Measurements from ENCODE around the gene RACGAP1.

RACGAP1 gene

GRCh38 chr12:49967042-49967776 lies 58.1 kb downstream of the RACGAP1 start:
- peak; percentile 75 for DNase-seq

DNA sequence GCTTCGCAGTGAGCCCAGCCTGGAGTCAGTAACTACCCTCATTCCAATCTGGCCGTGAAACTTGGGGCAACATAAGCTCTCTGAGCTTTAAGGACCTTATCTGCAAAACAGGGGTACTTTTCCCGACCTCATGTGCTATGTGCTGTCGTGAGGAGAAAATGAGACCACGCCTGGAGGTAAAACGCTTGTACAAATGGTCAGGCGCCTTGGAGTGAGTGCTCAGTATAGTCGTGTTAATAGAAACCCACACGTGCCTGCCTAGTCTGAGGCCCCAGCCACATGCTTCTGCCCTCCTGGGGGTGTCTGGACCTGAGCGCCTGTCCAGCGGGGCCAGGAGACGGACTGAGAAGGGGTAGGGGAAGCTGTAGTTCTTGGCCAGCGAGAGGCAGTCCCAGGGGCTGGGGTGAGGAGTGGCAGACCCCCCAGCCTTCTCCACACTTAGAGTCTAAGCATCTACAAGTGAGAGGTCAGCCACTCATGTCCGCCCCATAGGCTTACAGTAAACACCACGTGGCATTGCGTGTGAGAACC lies 58.7 kb downstream of the RACGAP1 start:
- no peak for DNase-seq

- DNase-seq, result no peak
Observed at GRCh38 chr12:49965836-49966235, 59.5 kb downstream of the RACGAP1 start.

- DNase-seq, result no peak
Observed at GRCh38 chr12:49964849-49965624, 60.3 kb downstream of the RACGAP1 start.

DNA sequence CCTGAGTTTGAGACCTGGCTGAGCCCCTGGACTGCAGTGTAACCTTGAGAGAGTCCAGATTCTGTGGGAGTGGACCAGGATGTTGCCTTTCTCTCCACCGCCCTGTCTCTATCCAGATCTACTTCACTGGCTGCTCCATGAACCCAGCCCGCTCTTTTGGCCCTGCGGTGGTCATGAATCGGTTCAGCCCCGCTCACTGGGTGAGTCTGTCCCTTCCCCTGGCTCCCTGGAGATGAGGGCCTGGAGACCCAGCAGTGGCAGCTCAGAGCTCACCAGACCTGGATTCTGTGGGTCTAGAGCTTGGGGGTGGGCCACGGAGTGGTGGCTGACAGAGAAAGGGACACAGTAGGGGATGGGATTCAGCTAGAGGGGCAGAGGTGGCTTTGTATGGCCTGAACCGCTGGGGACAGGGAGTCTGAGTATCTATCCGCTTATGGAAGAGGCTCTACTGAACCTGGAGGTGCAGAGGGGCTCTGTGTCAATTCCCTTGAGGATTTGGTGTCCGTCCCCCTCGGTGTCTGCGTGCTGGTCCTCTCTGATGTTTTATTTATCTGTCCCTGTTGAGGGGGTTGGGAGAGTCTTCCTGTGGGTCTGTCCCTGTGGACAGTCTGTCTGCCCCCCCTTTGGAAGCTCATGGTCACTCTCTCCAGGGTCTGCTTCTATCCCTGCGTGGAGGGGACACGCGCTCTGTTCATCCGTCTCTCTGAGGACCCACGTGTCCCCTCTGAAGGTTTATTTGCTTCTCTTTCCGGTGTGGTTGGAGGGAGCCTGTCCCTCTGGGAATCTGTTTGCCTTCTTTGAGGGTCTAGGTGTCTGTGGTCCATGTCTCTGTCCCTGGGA lies 61.1 kb downstream of the RACGAP1 start:
- no peak for DNase-seq

DNA sequence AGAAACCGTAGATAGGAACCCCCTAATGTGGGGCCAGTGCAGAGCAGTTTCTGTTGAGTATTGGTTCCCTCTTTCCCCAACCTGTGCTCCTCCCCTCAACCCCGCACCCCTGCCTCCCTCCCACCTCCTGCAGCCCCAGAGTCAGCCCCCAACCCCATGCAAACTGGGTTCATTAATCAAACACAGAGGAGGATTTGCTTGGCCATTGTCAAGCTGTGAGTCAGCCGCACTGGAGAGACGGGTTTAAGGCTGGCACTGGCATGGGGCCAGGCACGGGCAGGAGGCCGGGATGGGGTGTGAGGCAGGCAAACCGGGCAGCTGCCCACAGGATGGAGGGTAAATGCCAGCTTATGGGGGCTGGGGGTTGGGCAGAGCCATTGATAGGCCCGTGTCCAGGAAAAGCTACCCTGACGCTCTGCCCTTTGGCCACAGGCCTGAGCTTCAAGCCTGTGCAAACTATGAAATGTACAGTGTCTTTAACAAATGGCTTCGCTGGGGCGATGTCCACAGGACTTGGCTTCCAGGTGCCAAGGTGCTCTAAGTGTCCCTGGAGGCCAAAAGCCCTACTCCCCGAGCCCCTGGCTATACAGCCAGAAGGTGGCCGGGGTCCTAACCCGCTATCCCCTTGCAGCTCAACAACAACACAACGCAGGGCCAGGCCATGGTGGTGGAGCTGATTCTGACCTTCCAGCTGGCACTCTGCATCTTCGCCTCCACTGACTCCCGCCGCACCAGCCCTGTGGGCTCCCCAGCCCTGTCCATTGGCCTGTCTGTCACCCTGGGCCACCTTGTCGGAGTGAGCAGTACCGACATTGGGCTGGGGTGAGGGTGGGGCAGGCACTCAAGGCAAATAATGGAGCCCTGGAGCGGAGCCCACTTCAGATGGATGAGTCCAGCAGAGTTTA lies 62.2 kb downstream of the RACGAP1 start:
- DNase-seq, result no peak

DNA sequence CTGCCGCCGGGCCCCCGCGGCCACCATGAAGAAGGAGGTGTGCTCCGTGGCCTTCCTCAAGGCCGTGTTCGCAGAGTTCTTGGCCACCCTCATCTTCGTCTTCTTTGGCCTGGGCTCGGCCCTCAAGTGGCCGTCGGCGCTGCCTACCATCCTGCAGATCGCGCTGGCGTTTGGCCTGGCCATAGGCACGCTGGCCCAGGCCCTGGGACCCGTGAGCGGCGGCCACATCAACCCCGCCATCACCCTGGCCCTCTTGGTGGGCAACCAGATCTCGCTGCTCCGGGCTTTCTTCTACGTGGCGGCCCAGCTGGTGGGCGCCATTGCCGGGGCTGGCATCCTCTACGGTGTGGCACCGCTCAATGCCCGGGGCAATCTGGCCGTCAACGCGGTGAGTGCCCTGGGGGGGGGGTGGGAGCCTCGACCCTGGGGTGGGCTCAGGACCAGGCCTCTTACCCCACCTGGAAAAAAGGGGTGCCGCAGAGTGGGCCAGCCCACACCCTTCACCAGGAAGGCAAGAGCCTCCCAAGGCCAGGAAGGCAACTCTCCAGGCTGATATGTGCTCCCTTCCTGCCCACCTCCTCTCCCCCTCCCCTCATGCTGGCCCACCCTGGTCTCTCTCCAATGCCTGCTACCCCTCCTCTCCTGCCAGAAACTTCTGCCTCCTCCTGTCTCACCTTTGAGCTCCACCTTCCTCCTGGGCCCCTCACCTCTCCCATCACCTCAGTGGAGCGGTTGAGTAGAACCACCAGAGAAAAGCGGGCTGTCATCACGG lies 63.1 kb downstream of the RACGAP1 start:
- DNase-seq, result no peak

DNA sequence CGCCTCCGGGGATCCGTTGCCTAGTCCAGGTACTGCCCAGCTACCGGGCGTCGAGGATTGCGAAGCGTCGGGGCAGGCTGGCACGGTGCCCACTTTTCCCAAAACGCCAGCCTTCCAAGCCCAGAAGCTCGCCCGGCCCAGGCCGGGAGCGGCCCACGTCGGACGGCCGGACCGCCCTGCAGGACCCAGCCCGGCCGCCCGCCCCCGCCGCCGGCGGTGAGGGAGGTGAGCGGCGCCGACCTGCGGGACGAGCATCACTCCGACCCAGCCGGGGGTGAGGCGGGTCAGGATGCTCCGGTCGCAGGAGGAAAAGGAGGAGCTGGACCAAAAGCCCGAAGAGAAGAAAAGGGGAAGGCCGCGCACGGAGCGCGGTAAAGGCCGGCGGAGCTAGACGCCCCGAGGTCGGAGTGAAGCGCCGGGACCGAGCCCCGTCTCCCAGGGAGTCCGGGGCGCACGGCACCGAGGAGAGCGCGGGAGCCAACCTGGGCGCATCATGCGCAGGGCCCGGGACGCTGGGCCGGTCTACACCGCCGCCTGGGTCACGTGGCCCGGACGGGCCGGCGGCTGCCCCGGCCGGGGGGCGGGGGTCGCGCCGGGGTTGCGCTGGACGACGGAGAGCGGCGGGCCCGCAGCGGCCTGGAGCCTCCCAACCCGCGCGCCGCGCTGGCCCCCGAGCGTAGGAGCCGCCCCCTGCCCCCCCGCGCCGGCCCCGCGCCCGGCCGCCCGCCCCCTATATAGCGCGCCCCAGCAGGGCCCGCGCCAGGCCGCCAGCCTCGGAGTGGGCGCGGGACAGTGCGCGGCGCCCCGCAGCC lies 64.0 kb downstream of the RACGAP1 start, which contains the start of gene AQP5:
Gene AQP5 (plus strand): TSS at position 762 of the 812 bp plus-strand sequence. CDS start 146 bp downstream, outside the sequence.
- no peak for DNase-seq

- DNase-seq, result no peak
Observed at GRCh38 chr12:49960474-49961110, 64.7 kb downstream of the RACGAP1 start.

- DNase-seq, result no peak
Observed at GRCh38 chr12:49959685-49960473, 65.4 kb downstream of the RACGAP1 start.

- no peak for DNase-seq
Observed at GRCh38 chr12:49957570-49957967, 67.7 kb downstream of the RACGAP1 start.

DNA sequence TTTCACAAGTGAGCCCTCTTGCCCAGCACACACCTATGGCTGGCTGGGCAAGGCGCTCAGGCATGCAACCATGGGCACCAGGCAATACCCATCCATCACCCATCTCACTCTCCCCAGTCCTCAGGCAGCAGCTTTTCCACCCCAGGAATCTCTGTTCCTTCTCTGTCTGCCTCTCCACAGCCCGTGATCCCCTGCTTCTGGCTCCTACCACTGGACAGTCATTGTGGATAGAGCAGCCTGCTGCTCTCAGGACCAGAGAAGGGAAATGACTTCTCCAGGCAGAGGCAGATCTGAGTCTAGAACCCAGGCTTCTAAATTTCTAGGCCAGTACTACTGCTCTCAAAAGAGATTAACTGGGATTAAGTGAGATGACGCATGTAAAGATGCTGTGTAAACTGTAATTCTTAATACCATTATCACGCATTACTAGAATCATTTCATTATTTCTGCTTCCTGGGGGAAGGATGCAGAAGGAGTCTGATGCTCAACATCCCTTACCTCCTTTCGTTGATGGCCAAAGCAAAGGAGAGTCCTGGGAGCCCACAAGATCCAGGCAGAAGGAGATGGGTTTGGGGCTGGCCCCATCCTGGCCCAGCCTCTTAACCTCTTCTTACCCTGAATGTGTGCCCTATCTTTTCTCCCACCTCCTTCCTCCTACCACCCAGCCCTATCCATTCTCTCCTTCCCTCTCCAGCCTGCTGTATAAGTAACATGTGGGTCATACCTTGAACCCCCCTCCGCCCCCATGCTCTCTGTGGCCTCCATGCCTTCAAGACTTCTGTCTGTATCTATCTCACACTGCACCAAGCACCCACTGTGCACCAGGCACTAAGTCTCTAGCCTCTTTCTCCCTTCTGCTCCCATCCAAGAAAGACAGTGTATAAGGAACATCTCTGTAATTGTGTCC lies 68.4 kb downstream of the RACGAP1 start:
- no peak for DNase-seq

- peak; percentile 41 for DNase-seq
Observed at GRCh38 chr12:49955899-49956662, 69.2 kb downstream of the RACGAP1 start.

- DNase-seq, result no peak
Observed at GRCh38 chr12:49954863-49955830, 70.1 kb downstream of the RACGAP1 start.

DNA sequence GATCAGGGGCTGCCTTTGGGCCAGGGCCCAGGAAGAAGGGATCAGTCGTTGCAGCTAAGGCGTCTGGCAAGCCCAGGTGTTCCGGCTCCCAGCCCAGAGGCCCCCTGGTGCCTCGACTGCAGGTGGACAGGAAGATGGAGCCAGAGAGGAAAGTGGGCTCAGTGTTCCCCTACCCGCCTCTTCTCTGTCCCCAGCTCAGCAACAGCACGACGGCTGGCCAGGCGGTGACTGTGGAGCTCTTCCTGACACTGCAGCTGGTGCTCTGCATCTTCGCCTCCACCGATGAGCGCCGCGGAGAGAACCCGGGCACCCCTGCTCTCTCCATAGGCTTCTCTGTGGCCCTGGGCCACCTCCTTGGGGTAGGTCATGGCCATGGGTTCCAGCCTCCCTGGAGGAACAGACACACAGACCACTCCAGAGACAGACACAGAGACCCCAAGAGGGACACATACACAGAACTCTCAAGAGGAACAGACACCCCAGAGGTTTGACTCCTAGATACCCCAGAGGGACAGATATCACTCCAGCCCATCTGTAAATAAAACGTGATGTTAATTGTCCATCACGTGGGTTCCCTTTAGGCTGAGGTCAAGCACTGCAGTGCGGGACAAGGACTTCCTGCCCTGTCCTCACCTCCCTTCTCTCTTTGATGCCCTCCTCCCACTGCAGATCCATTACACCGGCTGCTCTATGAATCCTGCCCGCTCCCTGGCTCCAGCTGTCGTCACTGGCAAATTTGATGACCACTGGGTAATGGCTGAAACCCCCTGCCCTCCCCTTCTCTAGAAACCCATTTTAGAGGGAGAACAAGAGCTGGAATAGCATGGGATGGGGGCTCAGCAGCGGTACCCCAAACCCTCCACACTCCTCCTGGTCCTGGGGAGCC lies 71.1 kb downstream of the RACGAP1 start:
- DNase-seq, result no peak
